Measurements from ENCODE around the gene SP5. TPM values are rescaled to one million over a fixed set of nuclear protein-coding genes. Genes with fewer than 3 reads are reported as not detected.

Gene SP5
- total RNA-seq, 1 experiment from 2014 or later, result 0.64 TPM

DNA sequence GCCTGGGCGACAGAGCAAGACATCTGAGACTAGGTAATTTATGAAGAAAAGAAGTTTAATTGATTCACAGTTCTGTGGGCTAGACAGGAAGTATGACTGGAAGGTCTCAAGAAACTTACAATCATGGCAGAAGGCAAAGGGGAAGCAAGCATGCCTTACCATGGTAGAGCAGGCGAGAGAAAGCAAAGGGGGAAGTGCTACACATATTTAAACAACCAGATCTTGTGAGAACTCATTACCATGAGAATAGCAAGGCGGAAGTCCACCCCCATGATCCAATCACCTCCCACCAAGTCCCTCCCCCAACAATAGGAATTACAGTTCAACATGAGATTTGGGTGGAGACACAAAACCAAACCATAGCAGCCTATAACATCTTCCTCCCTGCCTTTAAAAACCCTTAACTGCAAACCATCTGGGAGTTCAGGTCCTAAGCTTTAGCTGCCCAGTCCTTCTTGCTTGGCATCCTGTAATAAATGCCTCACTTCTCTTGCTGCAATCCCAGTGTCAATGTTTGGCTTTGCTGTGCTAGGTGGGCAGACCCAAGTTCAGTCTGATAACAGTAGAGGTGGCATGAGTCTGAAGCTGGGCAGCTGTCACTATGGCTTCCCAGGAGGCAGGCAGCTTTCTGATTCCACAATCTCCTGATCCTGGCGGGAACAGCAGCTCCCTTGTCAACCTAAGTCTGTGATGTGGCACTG lies 11.2 kb upstream of the SP5 start:
- TF ChIP-seq, protein P1, sequence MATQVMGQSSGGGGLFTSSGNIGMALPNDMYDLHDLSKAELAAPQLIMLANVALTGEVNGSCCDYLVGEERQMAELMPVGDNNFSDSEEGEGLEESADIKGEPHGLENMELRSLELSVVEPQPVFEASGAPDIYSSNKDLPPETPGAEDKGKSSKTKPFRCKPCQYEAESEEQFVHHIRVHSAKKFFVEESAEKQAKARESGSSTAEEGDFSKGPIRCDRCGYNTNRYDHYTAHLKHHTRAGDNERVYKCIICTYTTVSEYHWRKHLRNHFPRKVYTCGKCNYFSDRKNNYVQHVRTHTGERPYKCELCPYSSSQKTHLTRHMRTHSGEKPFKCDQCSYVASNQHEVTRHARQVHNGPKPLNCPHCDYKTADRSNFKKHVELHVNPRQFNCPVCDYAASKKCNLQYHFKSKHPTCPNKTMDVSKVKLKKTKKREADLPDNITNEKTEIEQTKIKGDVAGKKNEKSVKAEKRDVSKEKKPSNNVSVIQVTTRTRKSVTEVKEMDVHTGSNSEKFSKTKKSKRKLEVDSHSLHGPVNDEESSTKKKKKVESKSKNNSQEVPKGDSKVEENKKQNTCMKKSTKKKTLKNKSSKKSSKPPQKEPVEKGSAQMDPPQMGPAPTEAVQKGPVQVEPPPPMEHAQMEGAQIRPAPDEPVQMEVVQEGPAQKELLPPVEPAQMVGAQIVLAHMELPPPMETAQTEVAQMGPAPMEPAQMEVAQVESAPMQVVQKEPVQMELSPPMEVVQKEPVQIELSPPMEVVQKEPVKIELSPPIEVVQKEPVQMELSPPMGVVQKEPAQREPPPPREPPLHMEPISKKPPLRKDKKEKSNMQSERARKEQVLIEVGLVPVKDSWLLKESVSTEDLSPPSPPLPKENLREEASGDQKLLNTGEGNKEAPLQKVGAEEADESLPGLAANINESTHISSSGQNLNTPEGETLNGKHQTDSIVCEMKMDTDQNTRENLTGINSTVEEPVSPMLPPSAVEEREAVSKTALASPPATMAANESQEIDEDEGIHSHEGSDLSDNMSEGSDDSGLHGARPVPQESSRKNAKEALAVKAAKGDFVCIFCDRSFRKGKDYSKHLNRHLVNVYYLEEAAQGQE (IDR thresholded peaks at IDR 0.05; ENCODE audit: insufficient read depth in 1 of 2, low read depth in 2 of 2, low read length in 1 of 2), result no peak
- TF ChIP-seq SIN3A (IDR thresholded peaks at IDR 0.05; ENCODE audit: borderline replicate concordance, insufficient read depth, low read depth, low read length) (no peak), POLR2AphosphoS5 (IDR thresholded peaks at IDR 0.05; ENCODE audit: low read depth, low read length) (no peak), TCF7L2 (IDR thresholded peaks at IDR 0.05; ENCODE audit: low read depth, low read length) (no peak)
- TF ChIP-seq, protein P2, sequence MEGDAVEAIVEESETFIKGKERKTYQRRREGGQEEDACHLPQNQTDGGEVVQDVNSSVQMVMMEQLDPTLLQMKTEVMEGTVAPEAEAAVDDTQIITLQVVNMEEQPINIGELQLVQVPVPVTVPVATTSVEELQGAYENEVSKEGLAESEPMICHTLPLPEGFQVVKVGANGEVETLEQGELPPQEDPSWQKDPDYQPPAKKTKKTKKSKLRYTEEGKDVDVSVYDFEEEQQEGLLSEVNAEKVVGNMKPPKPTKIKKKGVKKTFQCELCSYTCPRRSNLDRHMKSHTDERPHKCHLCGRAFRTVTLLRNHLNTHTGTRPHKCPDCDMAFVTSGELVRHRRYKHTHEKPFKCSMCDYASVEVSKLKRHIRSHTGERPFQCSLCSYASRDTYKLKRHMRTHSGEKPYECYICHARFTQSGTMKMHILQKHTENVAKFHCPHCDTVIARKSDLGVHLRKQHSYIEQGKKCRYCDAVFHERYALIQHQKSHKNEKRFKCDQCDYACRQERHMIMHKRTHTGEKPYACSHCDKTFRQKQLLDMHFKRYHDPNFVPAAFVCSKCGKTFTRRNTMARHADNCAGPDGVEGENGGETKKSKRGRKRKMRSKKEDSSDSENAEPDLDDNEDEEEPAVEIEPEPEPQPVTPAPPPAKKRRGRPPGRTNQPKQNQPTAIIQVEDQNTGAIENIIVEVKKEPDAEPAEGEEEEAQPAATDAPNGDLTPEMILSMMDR (IDR thresholded peaks at IDR 0.05), result no peak
- ChIA-PET POLR2A (interaction anchor here (0.5 kb wide), 1 partner anchor 231 kb away, joined by 8 read pairs; no protein-coding TSS in a partner anchor), CTCF (no interaction called here)
- BruUV-seq (replicated peaks), result no TSS peak
- no peak overlapping the region for H3K4me3 ChIP-seq (ENCODE audit: low read depth in 2 of 2, low read length in 2 of 2)
- H3K36me3 ChIP-seq (ENCODE audit: control insufficient read depth, insufficient read depth, low read length), result no peaks in the 10 kb centered on the region
- no peaks in the 10 kb centered on the region for H3K4me1 ChIP-seq (ENCODE audit: control insufficient read depth, insufficient read depth, low read length)
- no peak overlapping the region for H3K27ac ChIP-seq (ENCODE audit: low read length)
- intact Hi-C loops (cut with micrococcal nuclease; ENCODE audit: unreplicated experiment), result no loop called here
- DNase-seq (ENCODE audit: low read depth, low spot score) (no peak), ATAC-seq (no peak)
- no peaks in the 10 kb centered on the region for H3K27me3 ChIP-seq (ENCODE audit: control insufficient read depth, insufficient read depth, low read length)
- H3K9me3 ChIP-seq (ENCODE audit: control insufficient read depth, insufficient read depth, low read depth, low read length), result no peaks in the 10 kb centered on the region
- in situ Hi-C loops (cut with HindIII; ENCODE audit: low pct_unique_long_range_greater_than_20kb, low sequenced_read_pairs), result no loop called here

GRCh38 chr2:170707821-170708795 lies 7.0 kb upstream of the SP5 start:
- Histone ChIP-seq H3K4me3 (ENCODE audit: low read depth in 2 of 2, low read length in 2 of 2) (no peak overlapping the region), H3K9me3 (ENCODE audit: control insufficient read depth, insufficient read depth, low read depth, low read length) (no peaks in the 10 kb centered on the region), H3K4me1 (ENCODE audit: control insufficient read depth, insufficient read depth, low read length) (peaks cover 8% of the 10 kb centered on the region), H3K27me3 (ENCODE audit: control insufficient read depth, insufficient read depth, low read length) (peaks cover 9% of the 10 kb centered on the region), H3K36me3 (ENCODE audit: control insufficient read depth, insufficient read depth, low read length) (no peaks in the 10 kb centered on the region; the same call in 1 of the 2 replicates), H3K27ac (ENCODE audit: low read length) (no peak overlapping the region)
- CTCF ChIA-PET, result no interaction called here
- POLR2A ChIA-PET, result interaction anchor here (0.6 to 0.7 kb wide), 2 partner anchors 424 to 575 kb away, joined by 3 to 4 read pairs; no protein-coding TSS in a partner anchor
- TF ChIP-seq TCF7L2 (IDR thresholded peaks at IDR 0.05; ENCODE audit: low read depth, low read length) (no peak), SIN3A (IDR thresholded peaks at IDR 0.05; ENCODE audit: borderline replicate concordance, insufficient read depth, low read depth, low read length) (no peak), POLR2AphosphoS5 (IDR thresholded peaks at IDR 0.05; ENCODE audit: low read depth, low read length) (no peak)
- TF ChIP-seq, protein P2 (IDR thresholded peaks at IDR 0.05), result no peak
- TF ChIP-seq, protein P1 (IDR thresholded peaks at IDR 0.05; ENCODE audit: insufficient read depth in 1 of 2, low read depth in 2 of 2, low read length in 1 of 2), result no peak
- no TSS peak for BruUV-seq (replicated peaks)
- ATAC-seq (no peak), DNase-seq (ENCODE audit: low read depth, low spot score) (no peak)
- intact Hi-C loops (cut with micrococcal nuclease; ENCODE audit: unreplicated experiment), result no loop called here
- in situ Hi-C loops (cut with HindIII; ENCODE audit: low pct_unique_long_range_greater_than_20kb, low sequenced_read_pairs), result no loop called here

All from Panc1 (cell line).